ENCODE data around the gene CCDC51.
A peak's percentile ranks its signal among the peaks of the same experiment; 100 is the strongest.

CCDC51 gene

DNA sequence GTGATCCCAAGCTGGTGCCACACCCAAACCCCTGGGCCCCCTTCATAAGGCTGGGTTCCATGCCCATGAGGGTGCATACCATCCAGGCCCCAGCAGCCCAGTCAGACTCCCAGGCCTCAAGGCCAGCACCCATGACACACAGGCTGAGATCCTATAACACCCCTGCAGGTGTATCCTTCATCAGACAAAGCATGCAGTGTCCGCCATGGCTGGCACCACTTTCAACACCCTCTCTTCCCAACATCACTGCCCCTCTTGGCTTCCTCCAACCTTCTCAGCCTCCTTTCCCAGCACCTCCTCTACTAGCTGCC, 3.5 kb downstream of the CCDC51 start:
- no peak for DNase-seq (ENCODE audit: low spot score)
- TF ChIP-seq, protein P1, sequence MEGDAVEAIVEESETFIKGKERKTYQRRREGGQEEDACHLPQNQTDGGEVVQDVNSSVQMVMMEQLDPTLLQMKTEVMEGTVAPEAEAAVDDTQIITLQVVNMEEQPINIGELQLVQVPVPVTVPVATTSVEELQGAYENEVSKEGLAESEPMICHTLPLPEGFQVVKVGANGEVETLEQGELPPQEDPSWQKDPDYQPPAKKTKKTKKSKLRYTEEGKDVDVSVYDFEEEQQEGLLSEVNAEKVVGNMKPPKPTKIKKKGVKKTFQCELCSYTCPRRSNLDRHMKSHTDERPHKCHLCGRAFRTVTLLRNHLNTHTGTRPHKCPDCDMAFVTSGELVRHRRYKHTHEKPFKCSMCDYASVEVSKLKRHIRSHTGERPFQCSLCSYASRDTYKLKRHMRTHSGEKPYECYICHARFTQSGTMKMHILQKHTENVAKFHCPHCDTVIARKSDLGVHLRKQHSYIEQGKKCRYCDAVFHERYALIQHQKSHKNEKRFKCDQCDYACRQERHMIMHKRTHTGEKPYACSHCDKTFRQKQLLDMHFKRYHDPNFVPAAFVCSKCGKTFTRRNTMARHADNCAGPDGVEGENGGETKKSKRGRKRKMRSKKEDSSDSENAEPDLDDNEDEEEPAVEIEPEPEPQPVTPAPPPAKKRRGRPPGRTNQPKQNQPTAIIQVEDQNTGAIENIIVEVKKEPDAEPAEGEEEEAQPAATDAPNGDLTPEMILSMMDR (IDR thresholded peaks at IDR 0.05; ENCODE audit: extremely low read depth, missing control alignments) = no peak

DNA sequence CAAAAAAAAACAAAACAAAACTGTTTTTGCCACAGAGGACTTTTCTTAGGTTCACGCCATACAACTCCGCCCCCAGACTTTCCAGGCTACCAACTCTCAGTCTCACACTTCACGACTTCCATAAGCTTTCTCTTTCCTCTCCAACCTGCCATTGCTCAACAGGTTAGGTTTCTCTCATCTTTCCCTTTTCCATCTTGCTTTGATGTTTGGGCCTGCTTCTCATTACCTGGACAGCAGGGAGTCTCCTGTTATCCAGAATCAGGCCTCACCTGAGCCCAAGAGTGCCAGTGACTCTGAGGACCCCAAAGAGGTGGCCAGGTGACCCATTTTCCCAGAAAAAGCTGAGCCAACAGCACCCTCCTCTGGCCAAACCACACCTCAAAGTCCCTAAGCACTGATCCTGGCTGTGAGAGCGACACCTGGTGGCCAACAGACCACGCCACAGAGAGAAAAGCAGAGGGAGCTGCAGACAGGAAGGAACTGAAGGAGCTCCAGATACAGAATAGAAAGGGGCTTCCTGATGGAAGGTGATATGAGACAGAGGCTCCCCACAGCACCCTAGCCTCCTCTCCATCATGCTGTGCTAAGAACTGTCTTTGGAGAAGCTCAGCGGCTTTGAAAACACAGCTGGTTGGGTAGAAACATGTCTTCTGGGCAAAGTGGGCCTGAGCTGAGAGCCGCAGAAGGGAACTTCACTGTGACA, 4.0 kb downstream of the CCDC51 start:
- TF ChIP-seq, protein P1 (IDR thresholded peaks at IDR 0.05; ENCODE audit: extremely low read depth, missing control alignments) = peak; percentile 100
- DNase-seq (ENCODE audit: low spot score) = peak; percentile 88

DNA sequence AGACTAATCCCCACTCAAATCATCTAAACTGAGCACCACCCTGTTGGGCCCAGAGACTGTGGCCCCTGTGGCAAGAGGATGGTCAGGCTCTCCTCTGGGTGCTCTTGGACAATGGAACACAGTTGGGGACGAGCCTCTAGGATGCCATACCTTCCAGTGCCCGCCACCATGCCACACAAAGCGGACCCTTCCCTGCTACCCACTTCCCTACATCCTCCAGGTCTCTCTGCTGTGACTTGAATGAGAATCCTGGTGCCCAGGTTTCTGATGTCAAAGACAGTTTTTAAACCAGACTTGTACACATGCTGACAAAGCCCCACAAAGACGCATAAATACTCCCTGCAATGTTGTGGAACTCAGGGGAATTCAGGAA, 4.7 kb downstream of the CCDC51 start:
- TF ChIP-seq, protein P1 (IDR thresholded peaks at IDR 0.05; ENCODE audit: extremely low read depth, missing control alignments) = no peak
- no peak for DNase-seq (ENCODE audit: low spot score)

DNA sequence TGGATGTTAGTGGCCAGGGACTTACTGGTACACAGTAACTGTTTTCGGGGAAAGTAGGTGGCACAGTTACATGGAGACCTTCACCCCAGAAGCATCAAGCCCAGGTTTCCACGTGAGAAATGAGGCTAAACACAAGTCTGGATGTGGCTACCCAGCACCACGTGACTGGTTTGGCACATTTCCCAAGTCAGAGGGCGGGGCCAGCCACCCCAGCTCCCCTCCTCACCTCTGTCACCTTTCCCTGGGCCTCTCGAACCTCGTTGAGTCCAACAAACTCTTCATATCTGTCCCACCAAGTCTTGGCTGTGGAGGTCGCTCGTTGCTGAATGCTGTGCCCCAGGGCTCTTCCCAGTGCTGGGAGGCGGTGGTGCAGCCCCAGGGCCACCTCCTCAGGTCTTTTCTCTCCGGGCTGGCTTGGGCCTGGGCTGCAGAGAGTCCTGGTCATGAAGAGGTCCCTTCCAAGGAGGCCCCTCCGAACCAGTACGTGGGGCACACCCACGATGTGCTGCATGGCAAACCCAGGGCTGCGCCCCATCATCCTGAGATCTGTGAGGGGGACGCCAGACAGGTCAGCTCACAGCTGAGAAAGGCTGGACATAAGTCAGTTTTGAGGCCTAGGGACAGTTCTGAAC, 5.2 kb downstream of the CCDC51 start:
- no peak for DNase-seq (ENCODE audit: low spot score)

DNA sequence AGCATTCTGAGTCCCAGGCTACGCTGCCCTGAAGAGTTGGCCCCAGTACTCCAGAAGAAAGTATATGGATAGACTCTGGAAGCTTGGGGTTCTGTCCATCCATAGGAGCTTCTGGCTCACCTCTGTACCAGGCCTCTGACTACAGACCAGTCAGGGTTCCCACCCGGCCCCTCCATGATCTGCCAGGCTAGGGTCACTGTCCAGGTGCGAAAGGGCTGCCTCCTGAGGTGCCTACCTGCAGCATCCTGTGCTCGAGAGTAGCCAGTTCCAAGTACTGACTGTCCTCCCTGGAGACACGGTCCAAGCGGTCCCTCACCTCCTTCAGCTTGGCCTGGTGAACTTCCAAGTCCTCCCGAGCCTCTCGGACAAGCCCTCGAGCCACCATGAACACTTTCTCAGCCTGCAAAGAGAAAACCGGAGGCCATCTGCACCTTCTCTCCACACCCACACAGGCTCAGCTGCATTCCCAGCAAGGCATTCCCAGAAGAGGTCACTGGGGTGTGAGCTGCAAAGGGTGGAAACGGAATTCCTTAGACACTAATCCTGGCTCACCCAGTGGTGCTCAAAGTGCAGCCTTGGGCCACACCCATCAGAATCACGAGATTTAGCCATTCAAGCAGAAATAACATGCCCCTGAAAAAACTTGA, 6.3 kb downstream of the CCDC51 start:
- DNase-seq (ENCODE audit: low spot score) = no peak
- TF ChIP-seq, protein P1 (IDR thresholded peaks at IDR 0.05; ENCODE audit: extremely low read depth, missing control alignments) = no peak

More for the DNA sequence above, 5.2 kb downstream of the CCDC51 start:
- TF ChIP-seq, protein P1 (IDR thresholded peaks at IDR 0.05; ENCODE audit: extremely low read depth, missing control alignments) = no peak

DNA sequence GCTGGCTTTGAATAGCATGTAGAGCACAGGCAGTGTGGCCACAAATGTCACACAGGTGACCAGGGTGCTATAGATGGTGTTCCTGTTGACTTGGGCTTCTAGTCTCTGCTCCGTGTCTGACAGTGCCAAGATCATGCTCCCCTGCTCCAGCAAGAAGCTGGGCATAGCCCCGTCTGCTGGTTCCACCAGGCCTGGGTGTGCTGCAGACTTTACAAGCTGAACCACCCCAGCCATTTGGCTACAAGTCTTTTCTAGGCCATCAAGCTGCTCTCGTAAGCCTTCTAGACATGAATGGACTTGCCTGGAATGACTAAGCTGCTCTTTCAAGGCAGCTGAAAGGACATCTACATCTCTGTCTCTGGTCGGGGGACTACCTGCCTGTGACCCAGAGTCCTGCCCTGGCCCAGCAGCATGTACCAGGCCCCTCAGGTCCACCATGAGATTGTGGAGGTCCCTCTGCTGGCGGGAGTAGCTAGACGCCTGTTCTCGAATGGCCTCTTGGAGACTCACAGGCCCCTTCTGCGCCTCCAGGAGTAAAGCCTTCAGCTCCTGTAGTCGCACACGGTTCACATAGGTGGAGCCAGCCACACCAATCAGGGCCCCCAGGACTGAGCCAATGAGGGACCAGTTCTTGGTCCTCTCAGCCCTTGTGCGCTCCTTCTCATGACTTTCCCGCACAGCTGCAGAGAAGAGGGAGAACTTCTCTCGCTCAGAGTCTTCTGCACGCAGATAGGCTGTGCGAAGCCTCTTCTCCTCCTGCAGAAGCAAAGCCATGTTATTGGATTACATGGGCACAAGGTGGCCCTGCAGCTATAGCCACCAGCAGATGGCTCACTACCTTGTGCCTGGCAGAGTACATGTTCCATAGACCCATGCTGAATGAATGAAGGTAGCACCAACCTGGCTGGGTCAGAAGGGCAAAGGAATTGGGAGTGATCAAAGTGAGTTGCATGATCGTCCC, 7.2 kb downstream of the CCDC51 start:
- TF ChIP-seq, protein P1 (IDR thresholded peaks at IDR 0.05; ENCODE audit: extremely low read depth, missing control alignments) = no peak
- DNase-seq (ENCODE audit: low spot score) = no peak

Data from GM20000 (cell line).